HepG2 (cell line): ENCODE measurements around the gene TIMM44. TPM values are rescaled to one million over a fixed set of nuclear protein-coding genes. Genes with fewer than 3 reads are reported as not detected.

Experiments
- ATM ChIP-seq: fragments of 450-650 bp; IDR thresholded peaks from 2 replicates; pipeline ENCODE4 v1.7.1; 2017; ENCODE audit warnings: mild to moderate bottlenecking, borderline replicate concordance
- BORCS8-MEF2B ChIP-seq: sonication (generic); formaldehyde crosslinking; IDR thresholded peaks from 2 replicates; pipeline ENCODE4 v1.8.0; 2022; ENCODE audit warnings: mild to moderate bottlenecking, missing genetic modification reagents
- GPN1 ChIP-seq: sonication (generic); formaldehyde crosslinking; IDR thresholded peaks from 2 replicates; pipeline ENCODE4 v1.5.1; 2020; ENCODE audit warnings: missing genetic modification reagents, borderline replicate concordance
- KDM3A ChIP-seq: IDR thresholded peaks from 2 replicates; pipeline ENCODE4 v1.6.1; 2018; ENCODE audit warnings: low read depth, missing compliant biosample characterization
- NAIF1 ChIP-seq: sonication (generic); formaldehyde crosslinking; IDR thresholded peaks from 2 replicates; pipeline ENCODE4 v1.5.0; 2020; ENCODE audit warnings: mild to moderate bottlenecking, missing genetic modification reagents, borderline replicate concordance
- POLR2AphosphoS2 ChIP-seq: IDR thresholded peaks from 2 replicates; pipeline ENCODE4 v1.6.1; 2011; ENCODE audit warnings: low read depth, low read length, improper control_type of control experiment
- RAD21 ChIP-seq: fragments of 450-650 bp; formaldehyde crosslinking; IDR thresholded peaks from 2 replicates; pipeline ENCODE4 v1.5.0; 2020; ENCODE audit warnings: mild to moderate bottlenecking
- RBFOX2 ChIP-seq: fragments of 200-400 bp; formaldehyde crosslinking; IDR thresholded peaks from 2 replicates; pipeline ENCODE4 v1.6.1; 2017; ENCODE audit warnings: low read depth, mild to moderate bottlenecking, low read length
- SOX13 ChIP-seq, 3 experiments: fragments of 450-650 bp in 1 of 3; sonication (generic) in 1 of 3; formaldehyde crosslinking in 1 of 3; IDR thresholded peaks in 2 of 3; conservative IDR thresholded peaks in 1 of 3; 2 replicates each; pipeline versions ENCODE4 v1.5.0 to v1.6.1; 2016 to 2020; ENCODE audit warnings: antibody characterized with exemption in 1 of 3, mild to moderate bottlenecking in 1 of 3, missing compliant biosample characterization in 1 of 3, missing genetic modification reagents in 1 of 3, moderate library complexity in 1 of 3
- SP1 ChIP-seq, 2 experiments: fragments of 450-650 bp in 1 of 2; sonication (generic) in 1 of 2; formaldehyde crosslinking in 1 of 2; IDR thresholded peaks; 2 replicates each; pipeline versions ENCODE4 v1.4.0 to v1.6.1; 2016 to 2020; ENCODE audit warnings: missing genetic modification reagents in 1 of 2
- STAG1 ChIP-seq: sonication (generic); formaldehyde crosslinking; IDR thresholded peaks from 2 replicates; pipeline ENCODE4 v1.4.0; 2020; ENCODE audit warnings: missing genetic modification reagents
- TGIF2 ChIP-seq: IDR thresholded peaks from 2 replicates; pipeline ENCODE4 v1.6.1; 2016; ENCODE audit warnings: control low read depth, missing compliant biosample characterization
- THAP11 ChIP-seq: IDR thresholded peaks from 2 replicates; pipeline ENCODE4 v1.6.1; 2016; ENCODE audit warnings: missing biosample characterization, missing genetic modification reagents
- ZBTB20 ChIP-seq: sonication (generic); formaldehyde crosslinking; IDR thresholded peaks from 2 replicates; pipeline ENCODE4 v1.8.1; 2023; ENCODE audit warnings: missing genetic modification reagents, low read depth, mild to moderate bottlenecking, borderline replicate concordance
- ZFP41 ChIP-seq: sonication (generic); formaldehyde crosslinking; IDR thresholded peaks from 2 replicates; pipeline ENCODE4 v1.4.0; 2020; ENCODE audit warnings: mild to moderate bottlenecking, missing genetic modification reagents, borderline replicate concordance
- ZNF124 ChIP-seq: sonication (generic); formaldehyde crosslinking; IDR thresholded peaks from 2 replicates; pipeline ENCODE4 v1.4.0; 2020; ENCODE audit warnings: missing genetic modification reagents
- ZNF263 ChIP-seq: sonication (generic); formaldehyde crosslinking; IDR thresholded peaks from 2 replicates; pipeline ENCODE4 v1.4.0; 2020; ENCODE audit warnings: missing genetic modification reagents
- ZNF367 ChIP-seq: sonication (generic); formaldehyde crosslinking; IDR thresholded peaks from 2 replicates; pipeline ENCODE4 v1.4.0; 2020; ENCODE audit warnings: missing genetic modification reagents, borderline replicate concordance
- ZNF431 ChIP-seq: sonication (generic); formaldehyde crosslinking; IDR thresholded peaks from 2 replicates; pipeline ENCODE4 v1.9.0; 2022; ENCODE audit warnings: missing genetic modification reagents, low read depth, mild to moderate bottlenecking, borderline replicate concordance
- ZNF563 ChIP-seq: sonication (generic); formaldehyde crosslinking; IDR thresholded peaks from 2 replicates; pipeline ENCODE4 v1.8.0; 2022; ENCODE audit warnings: mild to moderate bottlenecking, moderate library complexity, missing genetic modification reagents
- ZNF607 ChIP-seq: sonication (generic); formaldehyde crosslinking; IDR thresholded peaks from 2 replicates; pipeline ENCODE4 v1.5.1; 2020; ENCODE audit warnings: missing genetic modification reagents, mild to moderate bottlenecking, borderline replicate concordance
- ZNF629 ChIP-seq: sonication (generic); formaldehyde crosslinking; conservative IDR thresholded peaks from 2 replicates; pipeline ENCODE4 v1.5.0; 2020; ENCODE audit warnings: missing genetic modification reagents
- ZNF724P ChIP-seq: sonication (generic); formaldehyde crosslinking; IDR thresholded peaks from 2 replicates; pipeline ENCODE4 v1.8.0; 2022; ENCODE audit warnings: missing genetic modification reagents, borderline replicate concordance
- ZNF790 ChIP-seq: sonication (generic); formaldehyde crosslinking; IDR thresholded peaks from 2 replicates; pipeline ENCODE4 v1.8.0; 2022; ENCODE audit warnings: missing genetic modification reagents, mild to moderate bottlenecking, borderline replicate concordance
- polyA plus RNA-seq, 8 experiments: library from polyadenylated mRNA; depleted of rRNA in 3 of 8; stranded (reverse) in 7 of 8; unstranded in 1 of 8; fragments of >200 nt; fragmentation: Illumina TruSeq in 4 of 8; extraction: Trizol in 4 of 8; gene quantifications; 2 replicates each; pipeline versions ENCODE4 v1.2.1 to v1.2.3, GENCODE V29; 2011 to 2016; ENCODE audit warnings: low read depth in 4 of 8, missing spikeins in 1 of 8, mixed read lengths in 1 of 8; ENCODE audit not compliant: insufficient read depth in 1 of 8
- total RNA-seq, 5 experiments: library from RNA; depleted of rRNA; stranded (reverse); fragments of >200 nt; fragmentation: Illumina TruSeq; extraction: Trizol; gene quantifications; 2 replicates each; pipeline ENCODE4 v1.2.3, GENCODE V29; 2016; ENCODE audit warnings: low read depth in 1 of 5
- TF ChIP-seq, protein P1 (sequence below): sonication (generic); formaldehyde crosslinking; IDR thresholded peaks from 2 replicates; pipeline ENCODE4 v1.5.0; 2020; ENCODE audit warnings: mild to moderate bottlenecking, missing genetic modification reagents
- TF ChIP-seq, protein P2 (sequence below): sonication (generic); formaldehyde crosslinking; IDR thresholded peaks from 2 replicates; pipeline ENCODE4 v1.9.0; 2021; ENCODE audit warnings: missing genetic modification reagents, borderline replicate concordance

The TIMM44 gene
- total and polyA plus RNA-seq, 2 of the 13 experiments (the other 11 are each of a cell fraction or from before 2014, with no cell fraction given): 42.9 to 72.6 TPM

DNA sequence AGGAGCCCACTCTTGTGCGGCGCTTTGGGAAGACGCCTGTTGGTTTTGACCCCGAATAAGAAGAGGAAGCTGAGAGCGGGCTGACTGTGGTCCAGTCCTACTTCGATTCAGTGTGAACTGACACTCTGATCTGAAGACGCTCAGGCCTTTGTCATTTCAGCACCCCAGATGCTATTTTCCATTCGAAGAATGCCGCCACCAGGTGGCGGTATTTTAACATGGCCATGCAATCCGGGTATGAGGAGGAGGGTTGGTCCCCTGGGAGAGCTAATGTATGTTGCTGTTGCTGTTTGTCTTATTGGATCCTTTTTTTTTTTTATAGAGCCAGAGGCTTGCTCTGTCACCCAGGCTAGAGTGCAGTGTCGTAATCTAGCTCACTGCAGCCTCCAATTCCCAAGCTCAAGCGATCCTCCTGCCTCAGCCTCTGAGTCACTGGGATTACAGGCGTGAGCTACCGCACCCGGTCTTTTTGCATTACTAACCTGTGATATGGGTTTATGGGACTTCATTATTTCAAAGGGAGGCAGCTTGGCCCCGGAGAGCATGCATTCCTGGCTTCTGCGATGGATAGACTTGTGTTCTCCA is 803 bp upstream of the TIMM44 start (continued):
- TF ChIP-seq ZNF431 (CRISPR knock-in tag) (no peak), GPN1 (CRISPR knock-in tag) (no peak), ATM (no peak), ZFP41 (no peak), ZNF124 (CRISPR knock-in tag) (no peak), ZNF790 (no peak), ZNF607 (CRISPR knock-in tag) (no peak), ZNF367 (CRISPR knock-in tag) (no peak), KDM3A (CRISPR knock-in tag) (no peak), ZNF724P (no peak), SOX13 (IDR thresholded peaks at IDR 0.05) (no peak), SOX13 (CRISPR knock-in tag; conservative IDR thresholded peaks at IDR 0.05 in 1 of 2, IDR thresholded peaks at IDR 0.05 in 1 of 2) (no peak; a peak in 1 of 4 replicates), NAIF1 (peak; percentile 65; the same call in 1 of the 2 replicates), RAD21 (peak; percentile 53; the same call in 1 of the 2 replicates), THAP11 (CRISPR knock-in tag) (no peak), STAG1 (CRISPR knock-in tag) (peak; percentile 70), ZNF263 (CRISPR knock-in tag) (0 out of 2 replicates have a peak, but pooled peaks have one; percentile 2), RBFOX2 (no peak), ZNF563 (no peak), POLR2AphosphoS2 (no peak), ZBTB20 (no peak), ZNF629 (CRISPR knock-in tag) (no peak), BORCS8-MEF2B (CRISPR knock-in tag) (0 out of 2 replicates have a peak, but pooled peaks have one; percentile 2), TGIF2 (CRISPR knock-in tag) (0 out of 2 replicates have a peak, but pooled peaks have one; percentile 30), SP1 (IDR thresholded peaks at IDR 0.05) (no peak), SP1 (CRISPR knock-in tag; IDR thresholded peaks at IDR 0.05) (no peak)
- TF ChIP-seq, protein P1, sequence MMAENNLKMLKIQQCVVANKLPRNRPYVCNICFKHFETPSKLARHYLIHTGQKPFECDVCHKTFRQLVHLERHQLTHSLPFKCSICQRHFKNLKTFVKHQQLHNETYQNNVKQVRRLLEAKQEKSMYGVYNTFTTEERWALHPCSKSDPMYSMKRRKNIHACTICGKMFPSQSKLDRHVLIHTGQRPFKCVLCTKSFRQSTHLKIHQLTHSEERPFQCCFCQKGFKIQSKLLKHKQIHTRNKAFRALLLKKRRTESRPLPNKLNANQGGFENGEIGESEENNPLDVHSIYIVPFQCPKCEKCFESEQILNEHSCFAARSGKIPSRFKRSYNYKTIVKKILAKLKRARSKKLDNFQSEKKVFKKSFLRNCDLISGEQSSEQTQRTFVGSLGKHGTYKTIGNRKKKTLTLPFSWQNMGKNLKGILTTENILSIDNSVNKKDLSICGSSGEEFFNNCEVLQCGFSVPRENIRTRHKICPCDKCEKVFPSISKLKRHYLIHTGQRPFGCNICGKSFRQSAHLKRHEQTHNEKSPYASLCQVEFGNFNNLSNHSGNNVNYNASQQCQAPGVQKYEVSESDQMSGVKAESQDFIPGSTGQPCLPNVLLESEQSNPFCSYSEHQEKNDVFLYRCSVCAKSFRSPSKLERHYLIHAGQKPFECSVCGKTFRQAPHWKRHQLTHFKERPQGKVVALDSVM (CRISPR knock-in tag): peak; percentile 89
- TF ChIP-seq, protein P2, sequence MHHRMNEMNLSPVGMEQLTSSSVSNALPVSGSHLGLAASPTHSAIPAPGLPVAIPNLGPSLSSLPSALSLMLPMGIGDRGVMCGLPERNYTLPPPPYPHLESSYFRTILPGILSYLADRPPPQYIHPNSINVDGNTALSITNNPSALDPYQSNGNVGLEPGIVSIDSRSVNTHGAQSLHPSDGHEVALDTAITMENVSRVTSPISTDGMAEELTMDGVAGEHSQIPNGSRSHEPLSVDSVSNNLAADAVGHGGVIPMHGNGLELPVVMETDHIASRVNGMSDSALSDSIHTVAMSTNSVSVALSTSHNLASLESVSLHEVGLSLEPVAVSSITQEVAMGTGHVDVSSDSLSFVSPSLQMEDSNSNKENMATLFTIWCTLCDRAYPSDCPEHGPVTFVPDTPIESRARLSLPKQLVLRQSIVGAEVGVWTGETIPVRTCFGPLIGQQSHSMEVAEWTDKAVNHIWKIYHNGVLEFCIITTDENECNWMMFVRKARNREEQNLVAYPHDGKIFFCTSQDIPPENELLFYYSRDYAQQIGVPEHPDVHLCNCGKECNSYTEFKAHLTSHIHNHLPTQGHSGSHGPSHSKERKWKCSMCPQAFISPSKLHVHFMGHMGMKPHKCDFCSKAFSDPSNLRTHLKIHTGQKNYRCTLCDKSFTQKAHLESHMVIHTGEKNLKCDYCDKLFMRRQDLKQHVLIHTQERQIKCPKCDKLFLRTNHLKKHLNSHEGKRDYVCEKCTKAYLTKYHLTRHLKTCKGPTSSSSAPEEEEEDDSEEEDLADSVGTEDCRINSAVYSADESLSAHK (CRISPR knock-in tag): 0 out of 2 replicates have a peak, but pooled peaks have one; percentile 63
